SU-DHL-6 (cell line): ENCODE results near the gene RNF157.

Experiments used
- H2AFZ ChIP-seq: fragments of 200-600 bp; sonication (generic); 2 replicates; pipeline ENCODE4 v1.6.1; 2014; ENCODE audit warnings: low read depth, mild to moderate bottlenecking, moderate library complexity, mixed read lengths, antibody characterized with exemption, low read length; ENCODE audit not compliant: severe bottlenecking
- H3F3A ChIP-seq: fragments of 200-600 bp; shearing (Covaris generic); 2 replicates; pipeline ENCODE4 v1.6.0; 2016; ENCODE audit warnings: antibody characterized with exemption, mild to moderate bottlenecking; ENCODE audit not compliant: insufficient read depth
- H3K27ac ChIP-seq: fragments of 200-600 bp; sonication (generic); 2 replicates; pipeline ENCODE4 v1.5.1; 2016; ENCODE audit warnings: low read depth, mild to moderate bottlenecking, low read length, moderate library complexity, mixed read lengths
- H3K27me3 ChIP-seq: fragments of 200-600 bp; sonication (generic), shearing (Covaris generic); 2 replicates; pipeline ENCODE4 v1.6.0; 2014; ENCODE audit warnings: mild to moderate bottlenecking, low read length
- H3K36me3 ChIP-seq: fragments of 200-600 bp; sonication (generic); 2 replicates; pipeline ENCODE4 v1.6.1; 2014; ENCODE audit warnings: mild to moderate bottlenecking, low read length, mixed read lengths
- H3K4me2 ChIP-seq: fragments of 300-600, 200-600 bp; shearing (Covaris generic), sonication (generic); 2 replicates; pipeline ENCODE4 v1.6.0; 2014; ENCODE audit warnings: low read length, low read depth, mild to moderate bottlenecking; ENCODE audit not compliant: poor library complexity, severe bottlenecking
- H3K4me3 ChIP-seq: fragments of 200-600 bp; sonication (generic); 2 replicates; pipeline ENCODE4 v1.5.1; 2014; ENCODE audit warnings: antibody characterized with exemption, low read length, mild to moderate bottlenecking, mixed read lengths; ENCODE audit not compliant: insufficient read depth, poor library complexity, severe bottlenecking
- H3K79me2 ChIP-seq: fragments of 200-600 bp; sonication (generic); 2 replicates; pipeline ENCODE4 v1.6.1; 2014; ENCODE audit warnings: mild to moderate bottlenecking, low read length, moderate library complexity; ENCODE audit not compliant: insufficient read depth
- H3K9ac ChIP-seq: fragments of 200-600 bp; sonication (generic); 2 replicates; pipeline ENCODE4 v1.7.0; 2014; ENCODE audit warnings: mild to moderate bottlenecking, low read length
- H3K9me2 ChIP-seq: fragments of 200-600 bp; sonication (generic); replicated peaks from 2 replicates; pipeline ENCODE4 v1.6.1; 2014; ENCODE audit warnings: low read length; ENCODE audit not compliant: insufficient read depth
- H3K9me3 ChIP-seq: fragments of 200-600 bp; sonication (generic); 2 replicates; pipeline ENCODE4 v1.6.1; 2014; ENCODE audit warnings: low read length, mixed read lengths; ENCODE audit not compliant: insufficient read depth
- H4K20me1 ChIP-seq: fragments of 200-600 bp; sonication (generic); 2 replicates; pipeline ENCODE4 v1.6.1; 2014; ENCODE audit warnings: low read depth, mild to moderate bottlenecking, antibody characterized with exemption, low read length, moderate library complexity, mixed read lengths
- EZH2phosphoT487 ChIP-seq: fragments of 200-600 bp; sonication (generic), shearing (Covaris generic); conservative IDR thresholded peaks from 2 replicates; pipeline ENCODE4 v1.6.1; 2018; ENCODE audit warnings: mild to moderate bottlenecking, antibody characterized with exemption, low read length, moderate library complexity, mixed read lengths
- TF ChIP-seq, protein P1 (sequence below): fragments of 200-600 bp; sonication (generic); IDR thresholded peaks from one replicate; pipeline ENCODE4 v1.5.1; 2017; ENCODE audit warnings: antibody characterized with exemption, mild to moderate bottlenecking, low read length, moderate library complexity; ENCODE audit not compliant: insufficient read depth, poor library complexity, severe bottlenecking

Gene RNF157

DNA sequence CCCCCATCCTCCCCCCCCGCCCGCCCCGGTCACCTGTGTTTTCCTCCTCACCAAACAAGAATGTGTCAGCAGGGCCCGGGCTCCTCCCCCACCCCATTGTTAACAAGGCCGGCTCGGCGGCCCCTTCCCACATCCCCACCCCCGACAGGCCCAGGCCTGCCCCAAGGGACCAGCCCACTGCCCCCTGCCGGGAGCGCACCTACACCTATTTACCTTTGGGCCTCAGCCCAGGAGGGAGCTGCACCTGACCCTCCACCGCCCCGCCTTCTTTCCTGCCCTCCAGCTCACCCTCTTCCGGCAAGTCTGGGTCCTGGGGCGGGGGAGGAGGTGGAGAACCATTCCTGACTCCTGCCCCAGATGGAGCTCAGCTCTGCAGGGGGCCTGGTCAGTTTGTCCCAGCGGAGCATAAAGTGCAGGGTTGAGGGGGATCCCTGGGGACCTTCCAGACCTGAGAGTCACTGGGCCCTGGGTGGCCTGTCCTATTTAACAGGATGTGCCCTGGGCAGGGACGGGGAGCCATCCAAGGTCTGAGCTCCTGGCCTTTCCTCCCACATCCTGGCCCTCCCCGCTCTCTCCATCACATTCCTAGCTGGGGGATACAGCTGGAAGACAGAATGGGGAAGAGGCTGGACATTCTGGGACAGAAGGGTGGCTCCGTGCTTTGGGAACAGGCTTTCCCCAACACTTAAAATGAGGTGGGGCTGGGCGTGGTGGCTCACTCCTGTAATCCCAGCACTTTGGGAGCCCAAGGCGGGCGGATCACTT is 107.5 kb downstream of the RNF157 start:
- no peak overlapping the region for H3K9ac ChIP-seq

DNA sequence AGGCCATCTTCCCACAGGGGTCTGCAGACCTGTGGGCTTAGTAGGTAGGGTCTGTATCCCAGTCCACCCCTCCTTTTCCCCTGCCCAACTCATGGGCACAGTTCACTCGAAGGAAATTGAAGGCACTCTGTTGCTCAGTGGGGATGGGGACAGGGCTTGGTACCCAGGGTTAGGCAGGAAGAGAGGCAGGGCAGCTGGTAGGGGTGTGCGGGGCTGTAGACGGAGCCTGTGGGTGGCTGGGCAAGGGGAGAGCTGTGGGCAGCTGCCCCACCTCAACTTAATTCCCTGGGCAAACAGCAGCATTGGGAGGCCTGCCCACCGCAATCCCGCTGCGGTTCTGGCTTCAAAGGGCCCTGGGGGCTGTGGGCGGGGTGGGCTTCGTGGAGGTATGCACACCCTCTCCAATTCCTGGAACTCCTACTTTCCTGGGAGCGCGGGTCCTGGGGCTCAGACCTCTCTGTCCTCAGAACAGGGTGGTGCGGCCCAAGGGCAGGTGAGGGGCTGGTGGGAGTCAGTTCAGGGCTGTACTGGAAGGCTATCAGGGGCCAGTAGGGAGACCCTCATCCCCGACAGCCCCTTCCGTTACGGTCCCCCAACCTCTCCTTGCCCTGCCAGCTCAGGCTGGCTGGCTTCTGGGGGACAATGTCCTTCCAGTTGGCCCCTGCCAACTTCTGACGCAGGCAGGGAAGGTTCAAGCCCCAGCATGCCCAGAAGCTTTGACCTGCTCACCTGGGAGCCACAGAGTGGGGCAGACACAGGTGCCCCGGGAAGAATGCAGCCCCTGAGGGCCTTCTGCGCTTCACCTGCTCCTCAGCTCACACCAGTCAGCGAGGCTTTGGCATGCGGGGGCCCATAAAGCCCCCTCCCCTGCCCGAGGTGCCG is 108.4 kb downstream of the RNF157 start:
- Histone ChIP-seq H3K27me3 (no peaks in the 10 kb centered on the region), H3K79me2 (no peaks in the 10 kb centered on the region), H3F3A (no peaks in the 10 kb centered on the region), H2AFZ (no peak overlapping the region), H4K20me1 (no peaks in the 10 kb centered on the region), H3K27ac (no peak overlapping the region), H3K9me3 (no peaks in the 10 kb centered on the region), H3K9me2 (no peaks in the 10 kb centered on the region), H3K4me2 (no peak overlapping the region), H3K4me3 (no peak overlapping the region), H3K9ac (no peak overlapping the region), H3K36me3 (no peaks in the 10 kb centered on the region)
- TF ChIP-seq, protein P1, sequence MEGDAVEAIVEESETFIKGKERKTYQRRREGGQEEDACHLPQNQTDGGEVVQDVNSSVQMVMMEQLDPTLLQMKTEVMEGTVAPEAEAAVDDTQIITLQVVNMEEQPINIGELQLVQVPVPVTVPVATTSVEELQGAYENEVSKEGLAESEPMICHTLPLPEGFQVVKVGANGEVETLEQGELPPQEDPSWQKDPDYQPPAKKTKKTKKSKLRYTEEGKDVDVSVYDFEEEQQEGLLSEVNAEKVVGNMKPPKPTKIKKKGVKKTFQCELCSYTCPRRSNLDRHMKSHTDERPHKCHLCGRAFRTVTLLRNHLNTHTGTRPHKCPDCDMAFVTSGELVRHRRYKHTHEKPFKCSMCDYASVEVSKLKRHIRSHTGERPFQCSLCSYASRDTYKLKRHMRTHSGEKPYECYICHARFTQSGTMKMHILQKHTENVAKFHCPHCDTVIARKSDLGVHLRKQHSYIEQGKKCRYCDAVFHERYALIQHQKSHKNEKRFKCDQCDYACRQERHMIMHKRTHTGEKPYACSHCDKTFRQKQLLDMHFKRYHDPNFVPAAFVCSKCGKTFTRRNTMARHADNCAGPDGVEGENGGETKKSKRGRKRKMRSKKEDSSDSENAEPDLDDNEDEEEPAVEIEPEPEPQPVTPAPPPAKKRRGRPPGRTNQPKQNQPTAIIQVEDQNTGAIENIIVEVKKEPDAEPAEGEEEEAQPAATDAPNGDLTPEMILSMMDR = no peak
- no peak for TF ChIP-seq EZH2phosphoT487

More for the DNA sequence above, 107.5 kb downstream of the RNF157 start:
- no peak overlapping the region for H3K4me2 ChIP-seq
- H3K4me3 ChIP-seq = no peak overlapping the region
- H3K9me3 ChIP-seq = no peaks in the 10 kb centered on the region
- TF ChIP-seq, protein P1 = no peak
- no peak for TF ChIP-seq EZH2phosphoT487
- H2AFZ ChIP-seq = no peak overlapping the region
- H3K27me3 ChIP-seq = no peaks in the 10 kb centered on the region
- no peaks in the 10 kb centered on the region for H3F3A ChIP-seq
- no peaks in the 10 kb centered on the region for H4K20me1 ChIP-seq
- no peaks in the 10 kb centered on the region for H3K9me2 ChIP-seq
- no peaks in the 10 kb centered on the region for H3K79me2 ChIP-seq
- H3K27ac ChIP-seq = no peak overlapping the region
- no peaks in the 10 kb centered on the region for H3K36me3 ChIP-seq

DNA sequence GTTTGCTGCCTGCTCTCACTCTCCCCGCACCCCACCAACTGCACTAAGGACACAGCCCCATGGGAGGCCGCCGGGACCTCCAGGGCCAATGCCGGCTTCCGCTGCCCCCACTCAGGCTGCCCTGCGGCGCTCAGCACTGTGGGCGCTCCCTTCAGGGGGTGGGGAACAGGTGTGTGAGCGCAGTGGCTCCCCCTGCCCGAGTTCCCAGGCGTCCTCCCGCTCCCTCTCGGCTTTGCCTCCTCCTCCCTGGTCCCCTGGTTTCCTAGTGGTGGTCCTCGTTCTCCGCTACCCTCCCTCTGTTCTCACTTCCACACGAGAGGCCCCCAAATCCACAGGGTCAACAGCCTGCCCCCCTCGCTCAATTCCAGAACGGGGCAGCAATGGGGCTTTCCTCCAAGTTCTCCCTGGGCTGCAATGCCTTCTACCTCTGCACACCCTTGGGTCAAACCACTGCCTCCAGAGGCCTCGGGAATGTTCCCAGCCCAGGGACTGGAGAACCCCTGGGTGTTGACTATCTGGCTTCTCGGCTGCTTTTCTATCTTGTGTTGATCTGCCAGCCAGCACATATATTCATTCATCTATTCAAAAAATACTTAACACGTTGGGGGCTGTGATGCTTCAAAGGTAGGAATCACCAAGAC is 109.1 kb downstream of the RNF157 start:
- H4K20me1 ChIP-seq = no peaks in the 10 kb centered on the region
- no peak overlapping the region for H3K4me3 ChIP-seq
- no peak overlapping the region for H2AFZ ChIP-seq
- H3K27ac ChIP-seq = no peak overlapping the region
- H3F3A ChIP-seq = no peaks in the 10 kb centered on the region
- H3K9me2 ChIP-seq = no peaks in the 10 kb centered on the region
- no peak overlapping the region for H3K4me2 ChIP-seq
- TF ChIP-seq EZH2phosphoT487 = no peak
- TF ChIP-seq, protein P1 = no peak
- no peaks in the 10 kb centered on the region for H3K27me3 ChIP-seq
- H3K9me3 ChIP-seq = no peaks in the 10 kb centered on the region
- H3K9ac ChIP-seq = no peak overlapping the region
- H3K36me3 ChIP-seq = no peaks in the 10 kb centered on the region
- H3K79me2 ChIP-seq = no peaks in the 10 kb centered on the region
